ENCODE data around the gene SF1.

The SF1 gene

DNA sequence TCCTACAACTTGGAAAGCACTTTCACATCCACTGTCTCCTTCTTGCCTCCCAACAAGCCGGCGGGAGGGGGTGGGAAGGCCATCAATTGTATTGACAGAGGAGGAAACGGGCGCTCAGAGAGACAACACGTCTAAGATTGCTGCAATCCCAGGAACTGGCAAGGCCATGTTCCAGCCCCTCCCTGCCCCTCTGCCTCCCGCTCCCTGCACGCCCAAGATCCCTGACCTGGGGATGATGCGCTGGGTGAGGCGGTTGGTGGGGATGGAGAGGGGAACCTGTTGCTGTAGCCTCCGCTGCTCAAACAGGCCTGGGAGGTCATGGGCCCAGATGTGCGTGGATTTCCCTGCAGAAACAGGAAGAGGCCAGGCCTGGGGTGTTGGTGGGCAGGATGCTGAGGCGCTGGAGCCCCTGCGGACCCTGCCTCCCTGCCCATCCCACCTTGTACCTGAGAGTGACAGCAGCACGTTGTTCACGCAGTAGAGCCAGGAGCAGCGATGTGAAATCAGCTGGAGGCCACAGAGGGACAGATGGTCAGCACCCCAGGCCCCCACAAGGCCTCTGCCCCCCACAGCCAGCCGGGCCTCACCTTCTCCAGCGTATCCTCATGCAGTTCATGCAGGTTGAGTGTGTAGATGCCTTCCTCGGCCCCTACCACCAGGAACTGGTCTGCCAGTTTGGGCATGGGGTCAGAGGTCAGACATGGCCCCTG lies 17.9 kb upstream of the SF1 start:
- no peaks in the 10 kb centered on the region for H3K9me3 ChIP-seq (ENCODE audit: low read length)
- H3K4me3 ChIP-seq (ENCODE audit: low read length), result no peak overlapping the region
- no peak overlapping the region for H2AFZ ChIP-seq (ENCODE audit: low read depth, low read length)
- no peaks in the 10 kb centered on the region for H3K4me1 ChIP-seq (ENCODE audit: insufficient read depth, low read length)
- H3K36me3 ChIP-seq (ENCODE audit: insufficient read depth, low read length), result no peaks in the 10 kb centered on the region
- H3K27me3 ChIP-seq (ENCODE audit: insufficient read depth, low read length), result no peaks in the 10 kb centered on the region

DNA sequence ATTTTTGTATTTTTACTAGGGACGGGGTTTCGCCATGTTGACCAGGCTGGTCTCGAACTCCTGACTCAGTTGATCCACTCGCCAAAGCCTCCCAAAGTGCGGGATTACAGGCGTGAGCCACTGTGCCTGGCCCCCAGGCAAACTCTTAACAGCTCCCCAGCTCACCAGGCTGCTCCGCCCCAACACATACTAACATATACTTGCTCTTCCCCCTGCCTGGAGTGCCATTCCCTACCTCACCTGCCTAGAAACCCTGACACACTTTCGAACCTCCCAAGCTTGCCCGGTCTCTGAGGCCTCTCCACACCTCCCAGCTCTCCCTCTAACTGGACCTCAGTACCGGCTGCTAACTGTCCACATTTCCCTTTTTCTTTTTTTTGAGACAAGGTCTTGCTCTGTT lies 16.2 kb upstream of the SF1 start:
- no peak overlapping the region for H3K4me3 ChIP-seq (ENCODE audit: low read length)
- H2AFZ ChIP-seq (ENCODE audit: low read depth, low read length), result no peak overlapping the region
- H3K27me3 ChIP-seq (ENCODE audit: insufficient read depth, low read length), result no peaks in the 10 kb centered on the region
- no peaks in the 10 kb centered on the region for H3K36me3 ChIP-seq (ENCODE audit: insufficient read depth, low read length)
- no peaks in the 10 kb centered on the region for H3K4me1 ChIP-seq (ENCODE audit: insufficient read depth, low read length)
- no peaks in the 10 kb centered on the region for H3K9me3 ChIP-seq (ENCODE audit: low read length)

DNA sequence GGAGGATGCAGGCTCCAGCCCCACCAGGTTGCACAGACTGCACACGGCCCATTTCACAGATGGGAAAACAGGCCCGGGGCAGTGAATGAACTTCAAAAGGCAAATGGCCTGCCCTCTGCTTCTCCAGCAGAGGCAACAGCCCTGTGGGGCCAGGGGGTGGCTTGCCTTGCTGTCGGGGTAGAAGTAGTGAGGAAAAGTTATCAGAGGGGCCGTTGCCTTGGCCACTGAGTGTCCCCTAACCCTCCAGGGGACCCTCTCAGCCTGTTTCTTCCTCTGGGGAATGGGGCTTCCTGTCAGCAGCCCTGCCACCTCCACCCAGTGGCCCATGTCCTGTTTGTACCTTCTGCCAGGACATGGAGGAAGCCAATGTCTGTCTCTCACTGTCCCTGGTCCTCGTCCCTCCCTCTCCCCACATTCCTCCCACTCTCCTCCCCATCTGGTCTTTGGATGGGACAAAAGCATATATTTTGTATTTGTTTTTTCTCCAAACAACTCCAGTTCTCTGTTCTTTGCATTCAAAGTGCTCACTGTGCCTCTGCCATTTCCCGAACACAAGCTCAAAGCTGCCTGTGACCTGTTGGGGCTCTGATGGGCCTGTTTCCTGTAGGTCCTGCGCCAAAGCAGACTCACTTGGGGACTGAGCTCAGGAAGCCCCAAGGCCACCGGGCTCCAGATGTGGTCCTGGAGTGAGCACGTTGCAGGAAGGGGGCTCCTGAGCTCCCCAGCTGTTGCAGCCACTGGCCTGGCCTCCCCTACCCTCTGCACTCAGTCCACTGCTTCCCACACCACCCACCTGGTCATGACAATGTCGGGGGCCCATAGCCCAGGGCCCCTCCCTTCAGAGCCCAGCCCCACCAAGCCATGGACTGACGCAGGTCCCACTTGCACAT lies 15.2 kb upstream of the SF1 start:
- no peaks in the 10 kb centered on the region for H3K36me3 ChIP-seq (ENCODE audit: insufficient read depth, low read length)

DNA sequence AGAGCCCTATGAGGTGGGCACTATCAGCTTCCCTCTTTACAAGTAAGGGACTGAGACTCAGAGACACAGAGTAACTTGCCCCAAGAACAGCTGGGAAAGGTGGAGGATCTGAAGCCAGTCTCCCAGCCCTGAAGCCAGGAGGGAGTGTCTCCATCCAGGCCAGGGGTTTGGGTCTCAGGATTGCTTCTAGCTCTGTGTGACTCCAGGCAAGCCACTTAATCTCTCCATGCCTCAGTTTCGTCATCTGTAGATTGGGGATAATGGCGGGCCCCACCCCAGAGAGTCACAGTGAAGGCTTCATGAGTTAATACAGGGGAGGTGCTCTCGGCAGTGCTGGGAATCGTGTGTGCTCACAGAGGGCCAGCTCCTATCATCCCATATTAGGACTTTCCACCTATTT lies 14.1 kb upstream of the SF1 start:
- no peak overlapping the region for H2AFZ ChIP-seq (ENCODE audit: low read depth, low read length)
- no peaks in the 10 kb centered on the region for H3K4me1 ChIP-seq (ENCODE audit: insufficient read depth, low read length)
- no peaks in the 10 kb centered on the region for H3K36me3 ChIP-seq (ENCODE audit: insufficient read depth, low read length)
- no peak overlapping the region for H3K4me3 ChIP-seq (ENCODE audit: low read length)
- H3K9me3 ChIP-seq (ENCODE audit: low read length), result no peaks in the 10 kb centered on the region
- H3K27me3 ChIP-seq (ENCODE audit: insufficient read depth, low read length), result no peaks in the 10 kb centered on the region

More for the DNA sequence above, 15.2 kb upstream of the SF1 start:
- Histone ChIP-seq H3K4me3 (ENCODE audit: low read length) (no peak overlapping the region), H3K9me3 (ENCODE audit: low read length) (no peaks in the 10 kb centered on the region), H3K27me3 (ENCODE audit: insufficient read depth, low read length) (no peaks in the 10 kb centered on the region), H2AFZ (ENCODE audit: low read depth, low read length) (no peak overlapping the region), H3K4me1 (ENCODE audit: insufficient read depth, low read length) (no peaks in the 10 kb centered on the region)

DNA sequence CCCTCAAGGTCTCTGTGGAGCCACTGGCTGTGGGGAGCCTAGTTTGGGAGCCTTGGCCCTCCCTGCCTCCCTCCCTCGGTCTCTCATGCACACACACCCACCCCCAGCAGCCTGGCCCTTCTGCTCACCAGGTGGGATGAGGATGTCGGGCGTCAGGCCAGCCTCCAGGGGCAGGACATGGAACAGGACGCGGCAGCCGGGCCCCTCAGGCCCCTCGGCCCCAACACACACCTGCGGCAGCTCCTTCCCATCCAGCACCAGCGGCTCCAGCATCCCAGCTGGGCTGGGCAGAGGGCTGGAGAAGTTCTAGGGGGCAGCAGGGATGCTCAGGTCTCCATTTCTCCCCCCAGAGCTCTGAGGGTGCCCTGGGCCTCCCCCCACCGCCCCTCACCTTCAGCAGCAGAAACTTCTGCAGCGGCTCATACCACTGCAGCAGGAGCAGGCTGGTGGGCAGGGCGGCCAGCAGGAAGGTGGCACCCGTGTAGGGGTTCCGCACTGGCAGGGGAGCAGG lies 13.5 kb upstream of the SF1 start:
- Histone ChIP-seq H3K9me3 (ENCODE audit: low read length) (no peaks in the 10 kb centered on the region), H2AFZ (ENCODE audit: low read depth, low read length) (no peak overlapping the region), H3K36me3 (ENCODE audit: insufficient read depth, low read length) (no peaks in the 10 kb centered on the region), H3K4me1 (ENCODE audit: insufficient read depth, low read length) (no peaks in the 10 kb centered on the region), H3K4me3 (ENCODE audit: low read length) (no peak overlapping the region), H3K27me3 (ENCODE audit: insufficient read depth, low read length) (no peaks in the 10 kb centered on the region)

DNA sequence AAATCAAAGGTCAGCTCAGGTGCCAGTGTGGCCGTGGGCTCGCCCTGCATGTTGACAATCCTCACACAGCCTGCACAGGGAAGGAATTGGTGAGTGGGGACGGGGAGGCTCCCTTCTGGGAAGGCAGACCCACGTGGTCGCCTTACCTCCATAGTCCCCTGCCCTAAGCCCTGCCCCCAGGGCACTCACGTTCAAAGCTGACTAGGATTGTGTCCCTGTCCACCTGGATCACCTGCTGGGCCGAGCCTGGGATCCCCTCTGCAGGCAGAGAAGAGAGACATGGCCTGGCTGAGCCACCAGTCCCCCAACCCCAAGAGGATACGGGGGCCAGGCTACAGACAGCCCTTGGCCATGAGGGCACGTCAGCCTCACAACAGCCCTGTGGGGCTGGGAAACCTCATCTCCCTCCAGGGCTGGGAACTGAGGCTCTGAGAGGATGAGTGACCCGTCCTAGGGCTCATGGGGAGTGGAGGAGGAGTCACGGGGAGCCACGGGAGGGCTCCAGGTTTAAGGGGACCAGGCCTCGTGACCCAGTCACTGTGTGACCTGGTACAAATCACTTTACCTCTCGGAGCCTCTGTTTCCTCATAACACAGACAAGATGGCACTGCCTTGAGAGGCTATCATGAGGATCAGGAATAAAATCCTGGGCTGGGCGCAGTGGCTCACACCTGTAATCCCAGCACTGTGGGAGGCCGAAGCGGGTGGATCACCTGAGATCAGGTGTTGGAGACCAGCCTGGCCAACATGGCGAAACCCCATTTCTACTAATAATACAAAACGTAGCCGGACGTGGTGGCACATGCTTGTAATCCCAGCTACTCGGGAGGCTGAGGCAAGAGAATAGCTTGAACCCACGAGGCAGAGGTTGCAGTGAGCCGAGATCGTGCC lies 12.1 kb upstream of the SF1 start:
- H3K27me3 ChIP-seq (ENCODE audit: insufficient read depth, low read length), result no peaks in the 10 kb centered on the region
- H3K4me3 ChIP-seq (ENCODE audit: low read length), result no peak overlapping the region
- H3K4me1 ChIP-seq (ENCODE audit: insufficient read depth, low read length), result no peaks in the 10 kb centered on the region
- H3K9me3 ChIP-seq (ENCODE audit: low read length), result no peaks in the 10 kb centered on the region
- no peak overlapping the region for H2AFZ ChIP-seq (ENCODE audit: low read depth, low read length)
- no peaks in the 10 kb centered on the region for H3K36me3 ChIP-seq (ENCODE audit: insufficient read depth, low read length)

DNA sequence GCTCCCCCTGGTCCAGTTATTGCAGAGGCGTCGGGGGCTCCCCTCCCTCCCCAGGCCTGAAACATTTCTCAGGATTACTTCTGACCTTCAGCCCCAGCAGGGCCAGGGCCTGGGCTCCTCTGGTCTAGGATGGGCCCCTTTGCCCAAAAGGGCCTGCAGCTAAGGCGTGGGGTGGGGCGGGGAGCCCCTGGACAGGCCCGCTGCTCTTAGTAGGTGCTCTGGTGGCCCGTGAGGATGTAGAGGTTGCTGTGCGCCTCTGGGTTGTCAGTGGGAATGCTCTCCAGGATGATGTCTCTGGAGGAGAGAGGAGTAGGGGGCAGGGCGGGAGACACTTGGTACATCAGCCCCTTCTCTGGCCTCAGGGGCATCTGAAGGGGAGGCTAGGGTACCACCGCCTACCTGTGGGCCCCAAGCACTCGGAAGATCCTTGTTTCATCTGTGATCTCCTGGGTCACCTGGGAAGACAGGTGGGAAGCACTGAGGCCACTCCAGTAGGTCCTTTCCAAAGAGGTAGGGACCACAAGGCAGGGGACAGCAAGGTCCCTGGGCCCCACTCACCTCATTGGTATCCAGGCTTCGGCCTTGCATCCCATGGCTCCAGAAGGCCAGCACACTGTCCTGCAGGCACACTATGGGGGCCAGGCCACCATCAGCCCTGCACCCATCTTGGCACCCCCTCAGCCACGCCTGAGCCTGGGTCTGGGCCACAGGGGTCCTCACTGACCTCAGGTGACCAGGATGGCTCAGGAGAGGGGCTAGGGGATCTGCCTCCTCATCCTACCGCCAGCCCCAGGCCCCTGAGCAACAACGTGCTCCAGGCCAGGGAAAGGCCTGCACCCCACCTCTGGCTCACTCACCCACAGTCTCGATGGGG lies 11.2 kb upstream of the SF1 start:
- Histone ChIP-seq H3K9me3 (ENCODE audit: low read length) (no peaks in the 10 kb centered on the region), H3K36me3 (ENCODE audit: insufficient read depth, low read length) (no peaks in the 10 kb centered on the region), H3K27me3 (ENCODE audit: insufficient read depth, low read length) (no peaks in the 10 kb centered on the region), H3K4me1 (ENCODE audit: insufficient read depth, low read length) (no peaks in the 10 kb centered on the region), H2AFZ (ENCODE audit: low read depth, low read length) (no peak overlapping the region), H3K4me3 (ENCODE audit: low read length) (no peak overlapping the region)

DNA sequence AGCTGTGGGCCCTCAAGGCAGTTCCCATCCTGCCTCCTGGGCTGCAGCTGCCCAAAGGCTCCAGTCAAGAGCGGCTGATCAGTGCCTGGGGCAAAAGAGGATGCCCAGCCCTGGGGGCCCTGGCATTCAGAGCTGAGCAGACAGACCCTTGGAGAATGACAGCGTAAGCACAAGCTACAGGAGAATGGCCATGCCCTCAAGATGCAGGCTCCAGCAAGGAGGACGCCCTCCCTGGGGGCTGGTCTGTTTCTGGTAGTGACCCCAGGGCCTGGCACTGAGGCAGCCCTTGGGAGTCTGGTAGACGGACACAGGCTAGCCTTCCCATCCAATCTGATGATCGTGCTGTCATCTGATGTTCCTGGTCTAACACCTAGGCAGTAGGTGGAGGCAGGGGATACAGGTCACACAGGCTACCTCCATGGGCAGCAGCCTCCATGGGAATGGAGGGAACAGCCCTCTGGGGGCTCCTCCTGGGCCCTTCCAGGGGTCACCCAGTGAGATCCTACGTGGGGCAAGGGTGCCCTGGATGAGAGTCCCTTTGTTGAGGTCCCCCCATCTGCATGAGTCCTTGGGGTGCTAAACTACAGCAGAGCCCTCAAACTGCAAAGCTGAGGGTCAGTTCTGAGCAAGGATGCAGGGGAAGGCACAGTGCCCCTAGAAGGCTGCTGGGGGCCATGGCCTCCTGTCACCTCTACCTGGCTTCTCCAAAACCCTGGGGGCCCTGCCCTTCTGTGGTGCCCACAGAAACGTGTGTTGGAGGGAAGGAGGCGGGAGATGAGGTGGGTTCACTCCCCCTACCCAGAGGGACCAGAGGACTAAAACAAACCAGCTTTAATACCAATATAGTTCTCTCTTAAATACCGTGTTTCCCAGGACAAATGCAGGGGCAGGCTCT lies 10.2 kb upstream of the SF1 start:
- Histone ChIP-seq H3K36me3 (ENCODE audit: insufficient read depth, low read length) (no peaks in the 10 kb centered on the region), H3K4me3 (ENCODE audit: low read length) (no peak overlapping the region), H3K9me3 (ENCODE audit: low read length) (no peaks in the 10 kb centered on the region), H2AFZ (ENCODE audit: low read depth, low read length) (no peak overlapping the region), H3K4me1 (ENCODE audit: insufficient read depth, low read length) (no peaks in the 10 kb centered on the region), H3K27me3 (ENCODE audit: insufficient read depth, low read length) (no peaks in the 10 kb centered on the region)

DNA sequence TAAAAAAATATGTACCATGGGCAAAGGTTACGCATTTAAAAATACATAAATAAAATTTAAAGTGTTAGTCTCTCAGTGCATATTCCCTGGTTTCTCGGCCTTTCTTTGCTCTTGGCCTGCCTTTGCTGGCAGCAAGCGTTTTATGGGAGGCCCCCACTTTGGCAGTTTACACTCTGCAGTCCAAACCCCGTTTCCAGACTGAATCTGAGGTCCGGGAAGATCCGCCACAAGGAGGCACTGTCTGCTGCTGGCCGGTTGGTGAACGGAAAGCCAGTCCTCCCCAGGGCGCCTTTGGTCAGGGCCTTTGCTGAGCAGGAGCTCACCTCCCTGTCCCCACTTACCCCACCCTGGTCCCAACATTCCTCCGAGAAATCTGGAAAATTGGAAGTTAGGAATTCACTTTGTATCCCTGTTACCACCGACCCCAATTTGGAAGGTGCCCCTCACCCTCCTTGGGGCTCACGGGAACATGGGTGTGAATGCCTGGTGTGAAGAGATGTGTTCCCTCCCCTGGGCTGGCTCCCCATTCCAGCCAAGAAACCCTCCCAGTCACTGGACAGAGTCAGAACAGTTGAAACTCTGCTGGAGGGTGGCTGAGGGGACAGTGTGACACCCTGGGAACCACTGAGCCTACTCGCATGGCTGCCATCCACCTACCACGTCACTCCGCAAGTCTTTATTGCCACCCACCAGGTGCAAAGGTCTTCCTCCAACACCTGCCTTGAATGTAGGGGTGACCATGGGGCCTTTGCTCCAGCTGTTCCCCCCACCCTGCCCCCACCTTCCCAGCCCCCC lies 9.4 kb upstream of the SF1 start:
- no peaks in the 10 kb centered on the region for H3K27me3 ChIP-seq (ENCODE audit: insufficient read depth, low read length)
- H3K4me3 ChIP-seq (ENCODE audit: low read length), result no peak overlapping the region
- no peak overlapping the region for H2AFZ ChIP-seq (ENCODE audit: low read depth, low read length)
- H3K36me3 ChIP-seq (ENCODE audit: insufficient read depth, low read length), result no peaks in the 10 kb centered on the region
- H3K9me3 ChIP-seq (ENCODE audit: low read length), result no peaks in the 10 kb centered on the region
- H3K4me1 ChIP-seq (ENCODE audit: insufficient read depth, low read length), result no peaks in the 10 kb centered on the region

DNA sequence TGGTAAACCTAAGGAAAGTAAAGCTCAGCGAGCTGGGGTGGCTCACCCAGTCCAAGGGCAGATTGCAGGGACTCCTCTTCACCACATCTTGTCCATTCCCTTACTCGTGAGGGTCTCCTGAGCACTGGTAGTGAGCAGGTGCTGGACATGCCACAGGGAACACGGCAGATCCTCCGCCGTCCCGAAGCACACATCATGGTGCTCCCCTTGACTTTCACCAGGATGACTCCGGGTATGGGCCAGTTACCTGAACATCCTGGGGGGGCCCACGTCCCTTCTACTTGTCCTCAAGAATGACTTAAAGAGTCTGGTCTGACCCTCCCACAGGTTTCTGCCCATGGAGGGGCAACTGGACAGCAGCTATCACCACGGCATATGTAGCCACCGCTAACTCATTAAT lies 8.0 kb upstream of the SF1 start:
- Histone ChIP-seq H3K4me1 (ENCODE audit: insufficient read depth, low read length) (no peaks in the 10 kb centered on the region), H3K9me3 (ENCODE audit: low read length) (no peaks in the 10 kb centered on the region), H3K4me3 (ENCODE audit: low read length) (no peak overlapping the region), H3K36me3 (ENCODE audit: insufficient read depth, low read length) (peaks cover under 1% of the 10 kb centered on the region), H2AFZ (ENCODE audit: low read depth, low read length) (no peak overlapping the region), H3K27me3 (ENCODE audit: insufficient read depth, low read length) (no peaks in the 10 kb centered on the region)
